Suprapubic skin (tissue), 4 donors: ENCODE measurements around the gene ANKRD34B. TPM values are rescaled to one million over a fixed set of nuclear protein-coding genes. Genes with fewer than 3 reads are reported as not detected.

ENCODE experiments used
- DNase-seq, 2 donors: peaks; one replicate each; pipeline ENCODE4 v3.0.0-alpha.2; 2019; ENCODE audit warnings: low spot score in 2 of 2
- H3K27ac ChIP-seq: fragments of 200-600 bp; sonication (generic); one replicate; pipeline ENCODE4 v1.5.1; 2019
- H3K27me3 ChIP-seq: fragments of 200-600 bp; sonication (generic); one replicate; pipeline ENCODE4 v1.5.1; 2019
- H3K36me3 ChIP-seq: fragments of 200-600 bp; sonication (generic); one replicate; pipeline ENCODE4 v1.5.1; 2019
- H3K4me1 ChIP-seq: fragments of 200-600 bp; sonication (generic); one replicate; pipeline ENCODE4 v1.5.1; 2019
- H3K4me3 ChIP-seq: fragments of 200-600 bp; sonication (generic); one replicate; pipeline ENCODE4 v1.5.1; 2019; ENCODE audit warnings: mild to moderate bottlenecking
- H3K9me3 ChIP-seq: fragments of 200-600 bp; sonication (generic); one replicate; pipeline ENCODE4 v1.5.1; 2019
- EP300 ChIP-seq: sonication (generic); formaldehyde crosslinking; IDR thresholded peaks from one replicate; pipeline ENCODE4 v1.6.1; 2017; ENCODE audit warnings: antibody characterized with exemption
- POLR2A ChIP-seq, 2 donors: fragments of 450-650 bp; IDR thresholded peaks; one replicate each; pipeline ENCODE4 v1.6.1; 2017; ENCODE audit warnings: antibody characterized with exemption in 2 of 2, mild to moderate bottlenecking in 2 of 2, moderate library complexity in 2 of 2
- POLR2AphosphoS5 ChIP-seq, 3 donors: sonication (generic); formaldehyde crosslinking; IDR thresholded peaks; one replicate each; pipeline ENCODE4 v1.6.1; 2017; ENCODE audit warnings: antibody characterized with exemption in 3 of 3
- WGBS: methylation state at CpG from one replicate; pipeline ENCODE4 v1.1.5; 2018; 5-methylcytosine and 5-hydroxymethylcytosine counted together
- total RNA-seq, 4 donors: library from RNA; depleted of rRNA; stranded (reverse); fragments of >200 nt; gene quantifications; one replicate each; pipeline ENCODE4 v1.1.0, GENCODE V29; 2016
- TF ChIP-seq, protein P1 (sequence below), 2 donors: fragments of 200-600 bp in 1 of 2; fragments of 450-650 bp in 1 of 2; sonication (generic) in 1 of 2; IDR thresholded peaks; one replicate each; pipeline ENCODE4 v1.5.1; 2016 to 2019; ENCODE audit warnings: antibody characterized with exemption in 2 of 2, mild to moderate bottlenecking in 1 of 2, moderate library complexity in 1 of 2

The ANKRD34B gene
- total RNA-seq, 4 donors from 2014 or later, result not detected

DNA sequence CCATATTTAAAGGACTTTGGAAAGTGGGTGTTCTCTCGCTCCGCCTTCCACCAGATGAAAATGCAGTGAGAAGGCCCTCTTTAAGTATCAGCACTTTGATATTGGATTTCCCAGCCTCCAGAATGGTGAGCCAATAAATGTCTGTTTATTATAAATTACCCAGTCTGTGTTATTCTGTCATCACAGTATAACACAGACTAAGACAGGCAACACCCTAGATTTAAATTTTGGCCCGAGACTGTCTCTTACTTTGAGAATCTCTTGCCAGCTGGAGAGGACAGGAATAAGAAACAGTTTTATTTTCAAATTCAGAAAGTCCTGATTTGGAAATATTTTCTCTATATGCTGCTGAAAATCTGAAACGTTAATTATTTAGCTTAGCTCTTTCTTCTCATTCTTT lies 60.7 kb downstream of the ANKRD34B start:
- H3K4me1 ChIP-seq, result no peaks in the 10 kb centered on the region
- H3K4me3 ChIP-seq, result no peak overlapping the region
- no peaks in the 10 kb centered on the region for H3K27me3 ChIP-seq
- no peaks in the 10 kb centered on the region for H3K9me3 ChIP-seq
- WGBS, result 52% methylated on average over 4 of the region's 4 CpGs
- no peak overlapping the region for H3K27ac ChIP-seq
- TF ChIP-seq, protein P1, sequence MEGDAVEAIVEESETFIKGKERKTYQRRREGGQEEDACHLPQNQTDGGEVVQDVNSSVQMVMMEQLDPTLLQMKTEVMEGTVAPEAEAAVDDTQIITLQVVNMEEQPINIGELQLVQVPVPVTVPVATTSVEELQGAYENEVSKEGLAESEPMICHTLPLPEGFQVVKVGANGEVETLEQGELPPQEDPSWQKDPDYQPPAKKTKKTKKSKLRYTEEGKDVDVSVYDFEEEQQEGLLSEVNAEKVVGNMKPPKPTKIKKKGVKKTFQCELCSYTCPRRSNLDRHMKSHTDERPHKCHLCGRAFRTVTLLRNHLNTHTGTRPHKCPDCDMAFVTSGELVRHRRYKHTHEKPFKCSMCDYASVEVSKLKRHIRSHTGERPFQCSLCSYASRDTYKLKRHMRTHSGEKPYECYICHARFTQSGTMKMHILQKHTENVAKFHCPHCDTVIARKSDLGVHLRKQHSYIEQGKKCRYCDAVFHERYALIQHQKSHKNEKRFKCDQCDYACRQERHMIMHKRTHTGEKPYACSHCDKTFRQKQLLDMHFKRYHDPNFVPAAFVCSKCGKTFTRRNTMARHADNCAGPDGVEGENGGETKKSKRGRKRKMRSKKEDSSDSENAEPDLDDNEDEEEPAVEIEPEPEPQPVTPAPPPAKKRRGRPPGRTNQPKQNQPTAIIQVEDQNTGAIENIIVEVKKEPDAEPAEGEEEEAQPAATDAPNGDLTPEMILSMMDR (IDR thresholded peaks at IDR 0.05), result no peak
- TF ChIP-seq POLR2AphosphoS5 (IDR thresholded peaks at IDR 0.05), result no peak
- TF ChIP-seq EP300, result no peak
- no peak for TF ChIP-seq POLR2A (IDR thresholded peaks at IDR 0.05)
- DNase-seq, result no peak
- no peaks in the 10 kb centered on the region for H3K36me3 ChIP-seq

DNA sequence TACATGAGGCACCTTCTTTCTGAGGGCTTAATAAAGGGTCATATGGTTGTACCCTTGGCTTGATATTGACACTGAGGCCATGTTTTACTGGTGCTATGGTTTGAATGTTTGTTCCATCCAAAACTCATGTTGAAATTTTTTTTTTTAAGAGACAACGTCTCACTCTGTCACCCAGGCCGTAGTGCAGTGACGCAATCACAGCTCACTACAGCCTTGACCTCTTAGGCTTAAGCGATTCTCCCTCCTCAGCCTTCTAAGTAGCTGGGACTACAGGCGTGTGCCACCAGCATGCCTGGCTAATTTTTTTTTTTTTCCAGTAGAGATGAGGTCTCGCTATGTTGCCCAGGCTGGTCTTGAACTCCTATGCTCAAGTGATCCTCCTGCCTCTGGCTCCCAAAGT lies 61.2 kb downstream of the ANKRD34B start:
- no peak overlapping the region for H3K4me3 ChIP-seq
- no peaks in the 10 kb centered on the region for H3K36me3 ChIP-seq
- no peak for TF ChIP-seq POLR2A (IDR thresholded peaks at IDR 0.05)
- TF ChIP-seq, protein P1 (IDR thresholded peaks at IDR 0.05), result no peak
- TF ChIP-seq EP300, result no peak
- TF ChIP-seq POLR2AphosphoS5 (IDR thresholded peaks at IDR 0.05), result no peak
- WGBS, result 87% methylated on average over 6 of the region's 6 CpGs
- no peaks in the 10 kb centered on the region for H3K9me3 ChIP-seq
- no peaks in the 10 kb centered on the region for H3K4me1 ChIP-seq
- DNase-seq, result no peak
- no peaks in the 10 kb centered on the region for H3K27me3 ChIP-seq
- no peak overlapping the region for H3K27ac ChIP-seq

DNA sequence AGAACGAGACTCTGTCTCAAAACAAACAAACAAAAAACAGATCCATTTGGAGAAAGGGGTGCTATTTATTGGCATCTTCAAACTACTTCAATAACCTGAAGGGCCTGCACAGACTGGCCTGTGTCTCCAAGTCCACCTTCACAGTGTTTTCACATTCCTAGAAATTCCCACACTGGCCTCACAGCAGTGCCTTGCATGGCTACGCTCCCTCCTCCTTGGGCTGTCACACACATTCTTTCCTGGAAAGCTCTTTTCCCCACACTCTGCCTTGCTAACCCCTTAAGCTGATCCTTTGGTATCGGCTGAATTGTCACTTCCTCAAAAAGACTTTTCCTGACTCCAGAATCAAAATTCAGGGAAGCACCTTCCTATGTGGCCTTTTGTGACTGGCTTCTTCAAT lies 62.4 kb downstream of the ANKRD34B start:
- Histone ChIP-seq H3K4me1 (no peaks in the 10 kb centered on the region), H3K27ac (no peak overlapping the region), H3K36me3 (no peaks in the 10 kb centered on the region), H3K4me3 (no peak overlapping the region), H3K9me3 (no peaks in the 10 kb centered on the region), H3K27me3 (no peaks in the 10 kb centered on the region)
- DNase-seq, result no peak
- TF ChIP-seq POLR2AphosphoS5 (IDR thresholded peaks at IDR 0.05), result no peak
- no peak for TF ChIP-seq POLR2A (IDR thresholded peaks at IDR 0.05)
- TF ChIP-seq, protein P1 (IDR thresholded peaks at IDR 0.05), result no peak
- TF ChIP-seq EP300, result no peak
- WGBS, result 88% methylated on average over 3 of the region's 3 CpGs

Other genes starting within 250 kb of the ANKRD34B start
- gene ZFYVE16, start 162.2 kb downstream of the ANKRD34B start, total RNA-seq, result 10 to 100 TPM; 12.4 to 45.7 (median 23.3) TPM
- 1 to 10 TPM in 3 of 4 donors, under 1 TPM in 1; 0.56 to 3.3 (median 2.0) TPM for gene FAM151B, start 82.2 kb downstream of the ANKRD34B start, total RNA-seq
- 10 to 100 TPM; 11.0 to 15.0 (median 12.4) TPM for gene MSH3, start 84.4 kb upstream of the ANKRD34B start, total RNA-seq
- gene DHFR, start 84.7 kb upstream of the ANKRD34B start, total RNA-seq, result 1 to 10 TPM; 4.9 to 6.8 (median 5.1) TPM